Transverse colon (tissue), 4 donors: Measurements from ENCODE around the gene PCDHGB5. TPM values are rescaled to one million over a fixed set of nuclear protein-coding genes. Genes with fewer than 3 reads are reported as not detected.
A peak's percentile ranks its signal among the peaks of the same experiment; 100 is the strongest.
"Not testable (repeated sequence)": the region's sequence is repeated elsewhere in the genome, so short reads cannot be mapped to it uniquely, and the experiment has no call there.

Source experiments
- DNase-seq: peaks from one replicate; pipeline ENCODE4 v3.0.0-alpha.2; 2019
- H3K27ac ChIP-seq, 4 donors: fragments of 200-600 bp; sonication (generic); 2 replicates each; pipeline ENCODE4 v1.5.1; 2016 to 2018; ENCODE audit warnings: inconsistent platforms in 4 of 4
- H3K27me3 ChIP-seq: fragments of 200-600 bp; sonication (generic); 2 replicates; pipeline ENCODE4 v1.5.1; 2017; ENCODE audit warnings: inconsistent platforms
- H3K36me3 ChIP-seq, 4 donors: fragments of 200-600 bp; sonication (generic); 2 replicates each; pipeline ENCODE4 v1.5.1; 2017 to 2019; ENCODE audit warnings: inconsistent platforms in 4 of 4
- H3K4me1 ChIP-seq, 4 donors: fragments of 200-600 bp; sonication (generic); 2 replicates each; pipeline ENCODE4 v1.5.1; 2017 to 2020; ENCODE audit warnings: inconsistent platforms in 4 of 4
- H3K4me3 ChIP-seq, 4 donors: fragments of 200-600 bp; sonication (generic); 1 replicate in 1 of 4; 2 replicates in 3 of 4; pipeline versions ENCODE4 v1.5.1 to v1.6.1; 2017 to 2019; ENCODE audit warnings: inconsistent platforms in 4 of 4
- H3K9me3 ChIP-seq, 2 donors: fragments of 200-600 bp; sonication (generic); 2 replicates each; pipeline ENCODE4 v1.5.1; 2017 to 2019; ENCODE audit warnings: inconsistent platforms in 2 of 2
- EP300 ChIP-seq: sonication (generic); formaldehyde crosslinking; IDR thresholded peaks from one replicate; pipeline ENCODE4 v1.6.1; 2017; ENCODE audit warnings: antibody characterized with exemption, low read depth
- POLR2A ChIP-seq: fragments of 450-650 bp; IDR thresholded peaks from one replicate; pipeline ENCODE4 v1.6.1; 2016; ENCODE audit warnings: antibody characterized with exemption, mild to moderate bottlenecking, moderate library complexity
- POLR2AphosphoS5 ChIP-seq, 3 donors: sonication (generic); formaldehyde crosslinking; IDR thresholded peaks; one replicate each; pipeline ENCODE4 v1.6.1; 2016; ENCODE audit warnings: antibody characterized with exemption in 3 of 3
- WGBS, 2 donors: methylation state at CpG; one replicate each; pipeline ENCODE4 v1.1.5; 2018; ENCODE audit warnings: low coverage in 1 of 2; 5-methylcytosine and 5-hydroxymethylcytosine counted together
- in situ Hi-C, 4 donors: fragments of 200-750 bp; cut with MboI; loops; one replicate each; pipeline versions ENCODE4 v1.15.0 to v1.15.1; 2017; ENCODE audit warnings: low sequenced_read_pairs in 3 of 4, low pct_ligation_motif_present in 1 of 4, low pct_unique_long_range_greater_than_20kb in 1 of 4
- intact Hi-C: fragments of 100-400 bp; cut with DNase I; formaldehyde crosslinking; loops from one replicate; pipeline ENCODE4 v1.15.1; 2023; ENCODE audit warnings: low total_unique reads
- total RNA-seq, 4 donors: library from RNA; depleted of rRNA; stranded (reverse); fragments of >200 nt; gene quantifications; one replicate each; pipeline ENCODE4 v1.1.0, GENCODE V29; 2016
- TF ChIP-seq, protein P1 (sequence below), 5 experiments: fragments of 200-600 bp in 3 of 5; fragments of 450-650 bp in 2 of 5; sonication (generic) in 3 of 5; IDR thresholded peaks; 1 replicate in 2 of 5; 2 replicates in 3 of 5; pipeline ENCODE4 v1.5.1; 2016 to 2017; ENCODE audit warnings: antibody characterized with exemption in 5 of 5, inconsistent platforms in 3 of 5, mild to moderate bottlenecking in 2 of 5, moderate library complexity in 1 of 5

The PCDHGB5 gene
- total RNA-seq, 4 donors from 2014 or later, result 5.3 to 23.3 (median 9.2) TPM

DNA sequence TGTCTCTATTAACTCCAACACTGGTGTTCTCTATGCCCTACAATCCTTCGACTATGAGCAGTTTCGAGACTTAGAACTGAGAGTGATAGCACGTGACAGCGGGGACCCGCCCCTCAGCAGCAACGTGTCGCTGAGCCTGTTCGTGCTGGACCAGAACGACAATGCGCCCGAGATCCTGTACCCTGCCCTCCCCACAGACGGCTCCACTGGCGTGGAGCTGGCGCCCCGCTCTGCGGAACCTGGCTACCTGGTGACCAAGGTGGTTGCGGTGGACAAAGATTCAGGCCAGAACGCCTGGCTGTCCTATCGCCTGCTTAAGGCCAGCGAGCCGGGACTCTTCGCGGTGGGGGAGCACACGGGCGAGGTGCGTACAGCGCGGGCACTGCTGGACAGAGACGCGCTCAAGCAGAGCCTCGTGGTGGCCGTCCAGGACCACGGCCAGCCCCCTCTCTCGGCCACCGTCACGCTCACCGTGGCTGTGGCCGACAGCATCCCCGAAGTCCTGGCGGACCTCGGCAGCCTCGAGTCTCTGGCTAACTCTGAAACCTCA, 25.1 kb downstream of the PCDHGB5 start:
- Histone ChIP-seq H3K4me1 (no peaks in the 10 kb centered on the region), H3K9me3 (peaks cover 85 to 99% of the 10 kb centered on the region in 2 donors), H3K4me3 (no peak overlapping the region), H3K36me3 (no peaks in the 10 kb centered on the region), H3K27ac (no peak overlapping the region), H3K27me3 (peaks cover 4% of the 10 kb centered on the region)
- in situ Hi-C loops, result no loop called here
- WGBS, 2 donors, result 72% methylated on average over 39 of the region's 42 CpGs; no CpG with 5 or more reads in 1 of the 2 donors
- no peak for TF ChIP-seq EP300
- TF ChIP-seq POLR2AphosphoS5 (IDR thresholded peaks at IDR 0.05), result no peak
- TF ChIP-seq POLR2A, result no peak
- intact Hi-C loops, result no loop called here
- no peak for DNase-seq

DNA sequence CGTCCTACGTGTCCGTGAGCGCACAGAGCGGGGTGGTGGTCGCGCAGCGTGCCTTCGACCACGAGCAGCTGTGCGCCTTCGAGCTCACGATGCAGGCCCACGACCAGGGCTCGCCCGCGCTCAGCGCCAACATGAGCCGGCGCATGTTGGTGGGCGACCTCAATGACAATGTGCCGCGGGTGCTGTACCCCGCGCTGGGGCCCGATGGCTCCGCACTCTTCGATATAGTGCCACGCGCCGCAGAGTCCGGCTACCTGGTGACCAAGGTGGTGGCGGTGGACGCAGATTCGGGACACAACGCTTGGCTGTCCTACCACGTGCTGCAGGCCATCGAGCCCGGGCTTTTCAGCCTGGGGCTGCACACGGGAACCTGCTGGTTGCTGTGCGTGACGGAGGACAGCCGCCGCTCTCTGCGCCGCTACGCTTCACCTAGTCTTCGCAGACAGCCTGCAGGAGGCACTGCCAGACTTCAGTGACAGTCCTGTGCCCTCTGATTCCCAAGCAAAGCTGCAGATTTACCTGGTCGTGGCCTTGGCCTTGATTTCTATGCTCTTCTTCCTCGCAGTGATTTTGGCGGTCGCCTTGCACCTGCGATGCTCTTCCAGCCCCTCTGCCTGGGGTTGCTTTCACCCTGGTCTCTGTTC, 30.2 kb downstream of the PCDHGB5 start:
- no peaks in the 10 kb centered on the region for H3K4me1 ChIP-seq
- intact Hi-C loops, result no loop called here
- in situ Hi-C loops, result no loop called here
- no peak overlapping the region for H3K27ac ChIP-seq
- no peak for DNase-seq
- no peaks in the 10 kb centered on the region for H3K27me3 ChIP-seq
- 80% methylated on average over 53 of the region's 53 CpGs; no CpG with 5 or more reads in 1 of the 2 donors for WGBS, 2 donors
- no peaks in the 10 kb centered on the region for H3K36me3 ChIP-seq
- no peak overlapping the region for H3K4me3 ChIP-seq
- TF ChIP-seq POLR2A, result no peak
- TF ChIP-seq POLR2AphosphoS5 (IDR thresholded peaks at IDR 0.05), result no peak
- TF ChIP-seq, protein P1, sequence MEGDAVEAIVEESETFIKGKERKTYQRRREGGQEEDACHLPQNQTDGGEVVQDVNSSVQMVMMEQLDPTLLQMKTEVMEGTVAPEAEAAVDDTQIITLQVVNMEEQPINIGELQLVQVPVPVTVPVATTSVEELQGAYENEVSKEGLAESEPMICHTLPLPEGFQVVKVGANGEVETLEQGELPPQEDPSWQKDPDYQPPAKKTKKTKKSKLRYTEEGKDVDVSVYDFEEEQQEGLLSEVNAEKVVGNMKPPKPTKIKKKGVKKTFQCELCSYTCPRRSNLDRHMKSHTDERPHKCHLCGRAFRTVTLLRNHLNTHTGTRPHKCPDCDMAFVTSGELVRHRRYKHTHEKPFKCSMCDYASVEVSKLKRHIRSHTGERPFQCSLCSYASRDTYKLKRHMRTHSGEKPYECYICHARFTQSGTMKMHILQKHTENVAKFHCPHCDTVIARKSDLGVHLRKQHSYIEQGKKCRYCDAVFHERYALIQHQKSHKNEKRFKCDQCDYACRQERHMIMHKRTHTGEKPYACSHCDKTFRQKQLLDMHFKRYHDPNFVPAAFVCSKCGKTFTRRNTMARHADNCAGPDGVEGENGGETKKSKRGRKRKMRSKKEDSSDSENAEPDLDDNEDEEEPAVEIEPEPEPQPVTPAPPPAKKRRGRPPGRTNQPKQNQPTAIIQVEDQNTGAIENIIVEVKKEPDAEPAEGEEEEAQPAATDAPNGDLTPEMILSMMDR (IDR thresholded peaks at IDR 0.05), result no peak
- TF ChIP-seq EP300, result no peak
- H3K9me3 ChIP-seq, result peaks cover 92 to 97% of the 10 kb centered on the region in 2 donors

DNA sequence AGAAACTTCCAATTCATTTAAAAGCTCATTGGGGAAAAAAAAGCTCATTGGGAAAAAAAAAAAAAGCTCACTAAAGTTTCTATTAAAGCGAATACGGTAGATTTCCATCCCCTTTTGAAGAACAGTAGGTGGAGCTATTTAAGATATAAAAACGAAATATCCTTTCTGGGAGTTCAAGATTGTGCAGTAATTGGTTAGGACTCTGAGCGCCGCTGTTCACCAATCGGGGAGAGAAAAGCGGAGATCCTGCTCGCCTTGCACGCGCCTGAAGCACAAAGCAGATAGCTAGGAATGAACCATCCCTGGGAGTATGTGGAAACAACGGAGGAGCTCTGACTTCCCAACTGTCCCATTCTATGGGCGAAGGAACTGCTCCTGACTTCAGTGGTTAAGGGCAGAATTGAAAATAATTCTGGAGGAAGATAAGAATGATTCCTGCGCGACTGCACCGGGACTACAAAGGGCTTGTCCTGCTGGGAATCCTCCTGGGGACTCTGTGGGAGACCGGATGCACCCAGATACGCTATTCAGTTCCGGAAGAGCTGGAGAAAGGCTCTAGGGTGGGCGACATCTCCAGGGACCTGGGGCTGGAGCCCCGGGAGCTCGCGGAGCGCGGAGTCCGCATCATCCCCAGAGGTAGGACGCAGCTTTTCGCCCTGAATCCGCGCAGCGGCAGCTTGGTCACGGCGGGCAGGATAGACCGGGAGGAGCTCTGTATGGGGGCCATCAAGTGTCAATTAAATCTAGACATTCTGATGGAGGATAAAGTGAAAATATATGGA, 32.8 kb downstream of the PCDHGB5 start, which contains the start of gene PCDHGA12:
Gene PCDHGA12, plus strand, starts transcription at position 176 of the 782 bp plus-strand sequence. Its CDS starts 253 bp downstream, at position 429.
- peak within 1 kb of the TSS in 1 of 4 donors; percentile 16 for H3K4me3 ChIP-seq

GRCh38 chr5:141431286-141431685, 33.5 kb downstream of the PCDHGB5 start:
- no peaks in the 10 kb centered on the region for H3K4me1 ChIP-seq
- peaks cover 90 to 93% of the 10 kb centered on the region in 2 donors for H3K9me3 ChIP-seq
- no peaks in the 10 kb centered on the region for H3K27me3 ChIP-seq
- DNase-seq, result no peak
- no peak overlapping the region for H3K27ac ChIP-seq
- peak overlapping the region in 1 of 4 donors; percentile 16 for H3K4me3 ChIP-seq
- in situ Hi-C loops, result no loop called here
- TF ChIP-seq POLR2AphosphoS5 (IDR thresholded peaks at IDR 0.05), result no peak
- no peak for TF ChIP-seq POLR2A
- WGBS, 2 donors, result 57% methylated on average over 37 of the region's 37 CpGs; no CpG with 5 or more reads in 1 of the 2 donors
- intact Hi-C loops, result no loop called here
- no peaks in the 10 kb centered on the region for H3K36me3 ChIP-seq

More for the DNA sequence above, 32.8 kb downstream of the PCDHGB5 start, which contains the start of gene PCDHGA12:
- no peaks in the 10 kb centered on the region for H3K36me3 ChIP-seq
- no peaks in the 10 kb centered on the region for H3K4me1 ChIP-seq
- DNase-seq, result no peak
- 34 to 42% methylated on average over 15 to 33 of the region's 33 CpGs for WGBS, 2 donors
- TF ChIP-seq EP300 (no peak), POLR2A (no peak), POLR2AphosphoS5 (IDR thresholded peaks at IDR 0.05) (no peak)
- TF ChIP-seq, protein P1 (IDR thresholded peaks at IDR 0.05), result no peak
- no peaks in the 10 kb centered on the region for H3K27me3 ChIP-seq
- in situ Hi-C loops (no loop called here), intact Hi-C loops (no loop called here)
- H3K27ac ChIP-seq, result no peak within 1 kb of the TSS
- peaks cover 93 to 95% of the 10 kb centered on the region in 2 donors for H3K9me3 ChIP-seq

- DNase-seq, in situ Hi-C loops, H3K27me3 ChIP-seq, H3K27ac ChIP-seq, H3K4me1 ChIP-seq, intact Hi-C loops, H3K36me3 ChIP-seq, H3K4me3 ChIP-seq: not testable (repeated sequence)
- 74% methylated on average over 36 of the region's 38 CpGs; no CpG with 5 or more reads in 1 of the 2 donors for WGBS, 2 donors
- peaks cover 81 to 91% of the 10 kb centered on the region in 2 donors for H3K9me3 ChIP-seq
These were observed 34.6 kb downstream of the PCDHGB5 start for GRCh38 chr5:141432308-141432707.

GRCh38 chr5:141432726-141433125, 35.0 kb downstream of the PCDHGB5 start:
- in situ Hi-C loops, DNase-seq, intact Hi-C loops, H3K27ac ChIP-seq, H3K4me1 ChIP-seq, H3K36me3 ChIP-seq, H3K27me3 ChIP-seq, H3K4me3 ChIP-seq: not testable (repeated sequence)
- WGBS, 2 donors, result 55 to 56% methylated on average over 8 to 24 of the region's 29 CpGs
- H3K9me3 ChIP-seq, result peaks cover 77 to 89% of the 10 kb centered on the region in 2 donors
